Immature natural killer cell (primary cell): ENCODE data around the gene SUN3. TPM values are rescaled to one million over a fixed set of nuclear protein-coding genes. Genes with fewer than 3 reads are reported as not detected.
"Not testable (repeated sequence)": the region's sequence is repeated elsewhere in the genome, so short reads cannot be mapped to it uniquely, and the experiment has no call there.

Experiments used
- DNase-seq, 3 donors: peaks; one replicate each; pipeline ENCODE4 v3.0.0; 2022; ENCODE audit warnings: mixed read lengths in 1 of 3
- H3K27ac Mint-ChIP-seq, 6 donors: one replicate each; pipeline ENCODE4 v1.8.0; 2020; ENCODE audit warnings: mixed read lengths in 6 of 6, mild to moderate bottlenecking in 5 of 6, inconsistent platforms in 4 of 6, moderate library complexity in 3 of 6
- H3K27me3 Mint-ChIP-seq, 3 donors: one replicate each; pipeline ENCODE4 v1.8.0; 2020 to 2021; ENCODE audit warnings: low read depth in 3 of 3, mild to moderate bottlenecking in 3 of 3, mixed read lengths in 3 of 3, moderate library complexity in 3 of 3, inconsistent platforms in 1 of 3
- H3K36me3 Mint-ChIP-seq, 3 donors: one replicate each; pipeline ENCODE4 v1.8.0; 2020; ENCODE audit warnings: mixed read lengths in 3 of 3, inconsistent platforms in 2 of 3, mild to moderate bottlenecking in 2 of 3
- H3K4me1 Mint-ChIP-seq, 2 donors: one replicate each; pipeline ENCODE4 v1.8.0; 2020; ENCODE audit warnings: inconsistent platforms in 2 of 2, mild to moderate bottlenecking in 2 of 2, mixed read lengths in 2 of 2, moderate library complexity in 1 of 2
- H3K4me3 Mint-ChIP-seq, 5 donors: one replicate each; pipeline ENCODE4 v1.8.0; 2020; ENCODE audit warnings: mild to moderate bottlenecking in 5 of 5, mixed read lengths in 5 of 5, inconsistent platforms in 3 of 5, moderate library complexity in 3 of 5
- H3K9me3 Mint-ChIP-seq, 6 donors: one replicate each; pipeline ENCODE4 v1.8.0; 2020; ENCODE audit warnings: mild to moderate bottlenecking in 6 of 6, mixed read lengths in 6 of 6, inconsistent platforms in 4 of 6, moderate library complexity in 3 of 6
- polyA plus RNA-seq, 3 donors: library from polyadenylated mRNA; unstranded; fragments of 300-500 nt; fragmentation: Illumina TruSeq; gene quantifications; one replicate each; pipeline ENCODE4 v1.2.3, GENCODE V29; 2021

The SUN3 gene
- polyA plus RNA-seq, 3 donors from 2014 or later = not detected

GRCh38 chr7:48011323-48011722 lies 17.6 kb downstream of the SUN3 start:
- Mint-ChIP-seq H3K4me1 (peaks cover 0 to 6% of the 10 kb centered on the region in 2 donors), H3K27me3 (peaks cover 0 to 5% (median 4%) of the 10 kb centered on the region in 3 donors), H3K36me3 (peaks cover 0 to 4% (median 3%) of the 10 kb centered on the region in 3 donors), H3K27ac (peak overlapping the region in 1 of 6 donors; percentile 10), H3K9me3 (no peaks in the 10 kb centered on the region), H3K4me3 (no peak overlapping the region)
- DNase-seq = no peak

- peaks cover 0 to 6% of the 10 kb centered on the region in 2 donors for H3K4me1 Mint-ChIP-seq
- H3K36me3 Mint-ChIP-seq = peaks cover 0 to 4% (median 3%) of the 10 kb centered on the region in 3 donors
- DNase-seq = no peak
- H3K27ac Mint-ChIP-seq = peak overlapping the region in 1 of 6 donors; percentile 66
- H3K4me3 Mint-ChIP-seq = no peak overlapping the region
- peaks cover 0 to 5% (median 4%) of the 10 kb centered on the region in 3 donors for H3K27me3 Mint-ChIP-seq
- H3K9me3 Mint-ChIP-seq = no peaks in the 10 kb centered on the region
Observed at GRCh38 chr7:48009954-48010353, 19.0 kb downstream of the SUN3 start.

DNA sequence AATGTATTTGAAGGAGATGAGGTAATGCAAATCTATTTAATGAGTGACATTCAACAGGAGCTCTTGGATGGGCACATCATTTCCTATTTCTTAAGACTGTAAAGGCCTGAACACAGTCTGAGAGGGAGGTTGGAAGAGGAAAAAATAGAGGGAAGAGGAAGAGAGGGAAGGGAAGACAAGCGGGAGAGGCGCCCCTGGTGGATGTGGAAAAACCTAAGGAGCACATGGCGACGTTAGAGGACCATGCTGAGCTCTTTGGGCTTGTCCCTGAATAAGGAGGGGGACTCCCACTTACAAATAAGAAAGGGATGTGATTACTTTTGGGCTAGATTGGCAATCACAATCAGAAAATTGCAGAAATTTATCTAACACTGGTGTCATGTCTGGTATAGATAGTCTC lies 19.6 kb downstream of the SUN3 start:
- H3K36me3 Mint-ChIP-seq = peaks cover 0 to 3% (median 2%) of the 10 kb centered on the region in 3 donors
- DNase-seq = no peak
- H3K27ac Mint-ChIP-seq = no peak overlapping the region
- no peaks in the 10 kb centered on the region for H3K9me3 Mint-ChIP-seq
- H3K27me3 Mint-ChIP-seq = peaks cover 0 to 7% (median 4%) of the 10 kb centered on the region in 3 donors
- H3K4me3 Mint-ChIP-seq = no peak overlapping the region
- H3K4me1 Mint-ChIP-seq = peaks cover 0 to 6% of the 10 kb centered on the region in 2 donors

GRCh38 chr7:48006866-48007265 lies 22.0 kb downstream of the SUN3 start:
- Mint-ChIP-seq H3K27ac (no peak overlapping the region), H3K36me3 (peaks cover 0 to 3% (median 0%) of the 10 kb centered on the region in 3 donors), H3K4me3 (no peak overlapping the region), H3K4me1 (peaks cover 0 to 6% of the 10 kb centered on the region in 2 donors), H3K9me3 (no peaks in the 10 kb centered on the region), H3K27me3 (peaks cover 0 to 10% (median 4%) of the 10 kb centered on the region in 3 donors)
- no peak for DNase-seq

DNA sequence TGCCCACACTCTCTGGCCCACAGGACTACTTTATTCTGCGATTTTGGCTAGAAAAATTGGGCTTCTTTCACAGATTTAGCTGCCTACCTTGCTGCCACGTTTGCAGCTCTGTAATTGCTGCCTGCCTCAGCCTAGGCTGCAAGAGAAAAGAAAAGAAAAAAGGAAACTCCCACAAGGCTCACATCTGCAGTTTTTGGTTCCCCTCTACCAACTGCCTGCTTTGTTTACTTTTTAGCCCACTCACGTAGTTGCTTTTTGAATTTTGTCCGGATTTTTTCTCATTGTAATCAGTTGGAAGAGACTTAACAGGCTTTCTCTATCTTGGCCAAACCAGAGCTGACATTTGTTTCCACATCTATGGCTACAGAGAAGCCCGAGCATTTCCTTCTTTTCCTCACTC lies 24.3 kb downstream of the SUN3 start:
- Mint-ChIP-seq H3K27me3 (peaks cover 1 to 14% (median 1%) of the 10 kb centered on the region in 3 donors), H3K4me3 (no peak overlapping the region), H3K9me3 (no peaks in the 10 kb centered on the region), H3K27ac (no peak overlapping the region), H3K4me1 (no peaks in the 10 kb centered on the region), H3K36me3 (no peaks in the 10 kb centered on the region)
- DNase-seq = no peak

DNA sequence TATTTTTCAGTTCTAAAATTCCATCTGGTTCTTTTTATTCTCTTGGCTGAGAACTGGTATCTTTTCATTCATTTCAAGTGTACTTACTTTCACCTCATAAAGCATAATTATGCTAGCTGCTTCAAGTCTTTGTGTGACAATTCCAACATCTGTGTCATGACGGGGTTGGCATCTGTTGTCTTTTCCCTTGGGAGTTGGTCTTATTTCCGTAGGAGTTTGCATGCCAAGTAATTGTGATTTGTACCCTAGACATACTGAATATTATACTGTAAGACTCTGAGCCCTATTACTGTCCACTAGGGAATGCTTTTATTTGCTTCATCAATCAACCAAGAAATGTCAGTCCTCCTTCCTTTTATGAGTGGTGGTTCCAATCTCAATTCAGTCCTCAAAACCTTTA lies 24.9 kb downstream of the SUN3 start:
- Mint-ChIP-seq H3K4me1 (no peaks in the 10 kb centered on the region), H3K4me3 (no peak overlapping the region), H3K27me3 (peaks cover 1 to 12% (median 2%) of the 10 kb centered on the region in 3 donors), H3K9me3 (no peaks in the 10 kb centered on the region), H3K27ac (no peak overlapping the region), H3K36me3 (no peaks in the 10 kb centered on the region)
- DNase-seq = no peak

- not testable (repeated sequence) for H3K27ac Mint-ChIP-seq, H3K4me1 Mint-ChIP-seq, H3K36me3 Mint-ChIP-seq, DNase-seq, H3K4me3 Mint-ChIP-seq, H3K27me3 Mint-ChIP-seq, H3K9me3 Mint-ChIP-seq
Observed at GRCh38 chr7:48000164-48000563, 28.7 kb downstream of the SUN3 start.

DNA sequence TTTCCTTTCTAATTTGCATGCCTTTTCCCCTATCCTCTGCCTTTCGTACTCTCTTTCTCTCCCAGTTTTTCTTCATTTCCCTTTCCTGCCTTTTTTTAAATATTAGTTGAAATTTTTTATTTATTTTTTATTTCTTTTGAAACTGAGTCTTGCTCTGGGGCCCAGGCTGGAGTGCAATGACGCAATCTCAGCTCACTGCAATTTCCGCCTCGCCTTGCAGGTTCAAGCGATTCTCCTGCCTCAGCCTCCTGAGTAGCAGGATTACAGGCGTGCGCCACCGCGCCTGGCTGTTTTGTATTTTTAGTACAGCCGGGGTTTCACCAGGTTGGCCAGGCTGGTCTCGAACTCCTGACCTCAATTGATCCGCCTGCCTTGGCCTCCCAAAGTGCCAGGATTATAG lies 29.5 kb downstream of the SUN3 start:
- Mint-ChIP-seq H3K36me3 (no peaks in the 10 kb centered on the region), H3K4me3 (no peak overlapping the region), H3K27ac (no peak overlapping the region), H3K4me1 (peaks cover 0 to 7% of the 10 kb centered on the region in 2 donors), H3K9me3 (peaks cover 0 to 3% (median 0%) of the 10 kb centered on the region in 6 donors), H3K27me3 (peaks cover 2 to 8% (median 3%) of the 10 kb centered on the region in 3 donors)
- no peak for DNase-seq

- DNase-seq = no peak
- H3K27ac Mint-ChIP-seq = peak overlapping the region; percentile 91 to 98 (median 94)
- H3K4me1 Mint-ChIP-seq = peaks cover 16 to 26% of the 10 kb centered on the region in 2 donors
- peaks cover 0 to 3% (median 0%) of the 10 kb centered on the region in 6 donors for H3K9me3 Mint-ChIP-seq
- no peaks in the 10 kb centered on the region for H3K36me3 Mint-ChIP-seq
- H3K27me3 Mint-ChIP-seq = peaks cover 0 to 10% (median 0%) of the 10 kb centered on the region in 3 donors
- H3K4me3 Mint-ChIP-seq = peak overlapping the region; percentile 88 to 97 (median 92)
Observed at GRCh38 chr7:47992446-47992845, 36.5 kb downstream of the SUN3 start.

DNA sequence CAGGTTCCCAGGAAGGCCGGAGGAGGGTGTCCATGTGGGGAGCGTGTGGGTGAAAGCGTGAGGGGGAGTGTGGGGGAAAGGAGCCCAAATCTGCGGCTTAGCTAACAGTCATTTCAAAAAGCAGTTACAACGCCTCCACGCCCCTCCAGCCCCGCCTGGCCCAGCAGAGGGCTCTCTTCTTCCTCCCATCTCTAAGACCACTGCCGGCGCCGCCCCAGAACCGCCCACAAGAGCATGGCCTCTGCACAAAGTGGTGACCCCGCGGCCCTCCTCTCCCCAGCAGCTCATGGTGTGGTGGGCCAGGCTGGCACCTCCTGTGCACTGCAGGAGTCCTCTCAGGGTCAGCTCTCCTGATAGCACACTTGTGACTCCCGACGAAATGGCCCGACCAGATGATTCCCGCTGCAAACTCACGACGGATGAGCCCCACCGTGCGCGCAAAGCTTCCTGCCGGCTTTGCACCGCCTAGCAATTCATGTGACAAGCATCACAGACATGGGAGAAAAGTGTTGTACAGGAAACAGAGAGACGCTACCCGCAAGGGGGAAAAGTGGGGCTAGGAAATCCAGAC lies 37.1 kb downstream of the SUN3 start:
- Mint-ChIP-seq H3K36me3 (no peaks in the 10 kb centered on the region), H3K4me1 (peaks cover 16 to 26% of the 10 kb centered on the region in 2 donors), H3K27me3 (peaks cover 0 to 10% (median 0%) of the 10 kb centered on the region in 3 donors), H3K9me3 (peaks cover 0 to 3% (median 0%) of the 10 kb centered on the region in 6 donors), H3K4me3 (peak overlapping the region; percentile 88 to 97 (median 92)), H3K27ac (peak overlapping the region; percentile 91 to 98 (median 94))
- DNase-seq = peak; percentile 77 to 83 (median 82)

- H3K36me3 Mint-ChIP-seq = no peaks in the 10 kb centered on the region
- H3K27ac Mint-ChIP-seq = peak overlapping the region; percentile 91 to 98 (median 94)
- H3K4me3 Mint-ChIP-seq = peak overlapping the region; percentile 88 to 97 (median 92)
- no peak for DNase-seq
- peaks cover 16 to 26% of the 10 kb centered on the region in 2 donors for H3K4me1 Mint-ChIP-seq
- H3K9me3 Mint-ChIP-seq = peaks cover 0 to 3% (median 0%) of the 10 kb centered on the region in 6 donors
- H3K27me3 Mint-ChIP-seq = peaks cover 0 to 10% (median 0%) of the 10 kb centered on the region in 3 donors
Observed at GRCh38 chr7:47991270-47991669, 37.6 kb downstream of the SUN3 start.

DNA sequence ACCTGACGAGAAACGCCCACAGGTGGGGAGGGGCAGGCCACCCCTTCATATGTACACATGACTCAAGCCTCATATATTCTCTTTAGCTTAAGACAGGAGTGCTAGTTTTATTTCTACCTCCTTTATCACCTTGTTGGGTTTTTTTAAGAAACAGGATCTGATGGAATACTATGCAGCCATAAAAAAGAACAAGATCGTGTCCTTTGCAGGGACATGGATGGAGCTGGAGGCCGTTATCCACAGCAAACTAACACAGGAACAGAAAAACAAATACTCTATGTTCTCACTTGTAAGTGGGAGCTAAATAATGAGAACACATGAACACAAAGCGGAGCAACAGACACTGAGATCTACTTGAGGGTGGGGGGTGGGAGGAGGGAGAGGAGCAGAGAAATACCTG lies 38.3 kb downstream of the SUN3 start:
- Mint-ChIP-seq H3K4me3 (peak overlapping the region in 1 of 5 donors; percentile 34), H3K27ac (peak overlapping the region in 3 of 6 donors; percentile 58 to 78 (median 68))

GRCh38 chr7:47989607-47990400 lies 39.1 kb downstream of the SUN3 start:
- not testable (repeated sequence) for H3K4me3 Mint-ChIP-seq, H3K36me3 Mint-ChIP-seq, DNase-seq, H3K9me3 Mint-ChIP-seq, H3K27me3 Mint-ChIP-seq
- Mint-ChIP-seq H3K4me1 (peaks cover 16 to 23% of the 10 kb centered on the region in 2 donors), H3K27ac (peak overlapping the region in 2 of 6 donors; percentile 56 to 70)

More for the DNA sequence above, 38.3 kb downstream of the SUN3 start:
- Mint-ChIP-seq H3K9me3 (peaks cover 0 to 3% (median 0%) of the 10 kb centered on the region in 6 donors), H3K4me1 (peaks cover 16 to 26% of the 10 kb centered on the region in 2 donors), H3K27me3 (peaks cover 0 to 10% (median 0%) of the 10 kb centered on the region in 3 donors), H3K36me3 (no peaks in the 10 kb centered on the region)
- DNase-seq = no peak
